Small intestine (tissue), 7 donors: Measurements from ENCODE around the gene ZNF136. TPM values are rescaled to one million over a fixed set of nuclear protein-coding genes. Genes with fewer than 3 reads are reported as not detected.

Experiments used
- DNase-seq, 2 donors: peaks; one replicate each; pipeline versions ENCODE4 v3.0.0 to v3.0.0-alpha.2; 2013
- FAIRE-seq: peaks from 2 replicates; lab custom pipeline; 2012; peaks lifted over from hg19 to GRCh38; lab: Jason Lieb, UNC
- H3K27ac ChIP-seq, 3 donors: one replicate each; pipeline ENCODE4 v1.5.1; 2013; ENCODE audit warnings: low read length in 2 of 3, mild to moderate bottlenecking in 2 of 3, control low read depth in 1 of 3, inconsistent platforms in 1 of 3, low read depth in 1 of 3, moderate library complexity in 1 of 3
- H3K27me3 ChIP-seq, 3 donors: one replicate each; pipeline ENCODE4 v1.6.1; 2013; ENCODE audit warnings: low read length in 3 of 3, inconsistent platforms in 1 of 3; ENCODE audit not compliant: control insufficient read depth in 3 of 3, insufficient read depth in 3 of 3
- H3K36me3 ChIP-seq, 3 donors: one replicate each; pipeline ENCODE4 v1.6.1; 2013; ENCODE audit warnings: low read length in 3 of 3, inconsistent platforms in 1 of 3, low read depth in 1 of 3, mild to moderate bottlenecking in 1 of 3, moderate library complexity in 1 of 3; ENCODE audit not compliant: control insufficient read depth in 3 of 3, insufficient read depth in 2 of 3
- H3K4me1 ChIP-seq, 3 donors: one replicate each; pipeline ENCODE4 v1.6.1; 2013; ENCODE audit warnings: low read length in 2 of 3, inconsistent platforms in 1 of 3, low read depth in 1 of 3, mild to moderate bottlenecking in 1 of 3, moderate library complexity in 1 of 3; ENCODE audit not compliant: control insufficient read depth in 3 of 3, insufficient read depth in 2 of 3
- H3K4me3 ChIP-seq, 3 donors: one replicate each; pipeline ENCODE4 v1.5.1; 2013; ENCODE audit warnings: low read length in 3 of 3, control low read depth in 1 of 3, inconsistent platforms in 1 of 3, low read depth in 1 of 3, mild to moderate bottlenecking in 1 of 3, moderate library complexity in 1 of 3
- H3K9me3 ChIP-seq, 2 donors: one replicate each; pipeline ENCODE4 v1.6.1; 2013; ENCODE audit warnings: low read depth in 1 of 2, low read length in 1 of 2; ENCODE audit not compliant: control insufficient read depth in 2 of 2, insufficient read depth in 1 of 2
- WGBS, 3 donors: extraction: QIAGEN DNeasy Blood & Tissue Kit; methylation state at CpG; one replicate each; pipeline ENCODE4 v1.1.7; 2013; 5-methylcytosine and 5-hydroxymethylcytosine counted together
- polyA plus RNA-seq, 4 donors: library from polyadenylated mRNA; stranded (reverse) in 3 of 4; unstranded in 1 of 4; fragments of 200-250 nt in 3 of 4; fragments of 120-200 nt in 1 of 4; gene quantifications; one replicate each; pipeline versions ENCODE4 v1.2.1 to v1.2.3, GENCODE V29; 2013
- donor health status: healthy with polysubstance abuse.
- donor health status: control.
- donor health status: control.
- donor health status: Bipolar disorder and iron deficiency.
- donor health status: healthy.

ZNF136 gene
- polyA plus RNA-seq, 4 donors, result 2.7 to 11.1 (median 3.2) TPM

DNA sequence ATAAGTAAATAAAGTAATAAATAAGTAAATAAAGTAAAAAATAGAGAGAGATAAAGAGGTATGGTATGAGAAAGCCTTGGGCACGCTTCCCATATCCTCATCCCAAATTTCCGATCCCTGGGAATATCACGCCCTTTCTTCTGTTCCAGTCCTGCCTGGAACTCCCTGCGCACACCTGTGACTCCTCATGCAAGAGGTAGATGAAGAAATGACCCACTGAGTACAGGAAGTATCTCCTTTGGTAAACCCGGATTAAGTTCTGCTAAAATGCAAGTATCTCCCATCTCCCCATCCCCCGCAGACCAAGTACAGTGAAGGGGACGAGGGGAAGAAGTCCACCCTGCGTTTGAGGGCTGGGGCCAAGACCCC, 399 bp upstream of the ZNF136 start:
- Histone ChIP-seq H3K4me1 (peaks cover 2 to 7% (median 5%) of the 10 kb centered on the region in 3 donors), H3K27me3 (no peaks in the 10 kb centered on the region), H3K4me3 (peak overlapping the region in 2 of 3 donors; percentile 72 to 99), H3K27ac (peak overlapping the region; percentile 16 to 95 (median 49)), H3K36me3 (peaks cover 0 to 2% (median 0%) of the 10 kb centered on the region in 3 donors), H3K9me3 (no peaks in the 10 kb centered on the region)
- DNase-seq (no peak), FAIRE-seq (no peak)
- 14 to 15% (median 14%) methylated on average over 8 of the region's 8 CpGs for WGBS, 3 donors

DNA sequence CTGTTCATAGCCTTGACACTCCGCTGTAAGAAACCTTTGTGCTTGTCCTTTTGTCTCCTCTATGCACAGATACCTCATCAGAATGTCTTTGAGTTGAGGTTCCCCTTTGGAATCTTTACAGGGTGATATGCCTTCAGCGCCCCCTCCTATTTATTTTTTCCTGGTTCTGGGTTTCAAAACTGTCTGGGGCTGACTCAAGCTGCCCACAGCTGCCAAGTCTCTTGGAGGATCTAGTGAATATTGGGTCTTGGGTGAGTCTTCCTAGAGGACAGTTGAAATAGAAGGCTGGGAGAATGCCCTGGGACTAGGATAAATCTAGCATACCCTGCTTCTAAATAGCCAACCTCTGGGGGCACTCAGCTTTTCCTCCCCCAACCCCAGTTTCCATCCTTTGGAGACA, 930 bp downstream of the ZNF136 start:
- Histone ChIP-seq H3K9me3 (no peaks in the 10 kb centered on the region), H3K27ac (peak overlapping the region; percentile 95 to 99 (median 95)), H3K4me1 (peaks cover 2 to 7% (median 5%) of the 10 kb centered on the region in 3 donors), H3K27me3 (no peaks in the 10 kb centered on the region), H3K4me3 (peak overlapping the region in 2 of 3 donors; percentile 72 to 99), H3K36me3 (peaks cover 0 to 2% (median 0%) of the 10 kb centered on the region in 3 donors)
- 7 to 12% (median 7%) methylated on average over 2 of the region's 2 CpGs for WGBS, 3 donors
- DNase-seq (no peak), FAIRE-seq (no peak)

DNA sequence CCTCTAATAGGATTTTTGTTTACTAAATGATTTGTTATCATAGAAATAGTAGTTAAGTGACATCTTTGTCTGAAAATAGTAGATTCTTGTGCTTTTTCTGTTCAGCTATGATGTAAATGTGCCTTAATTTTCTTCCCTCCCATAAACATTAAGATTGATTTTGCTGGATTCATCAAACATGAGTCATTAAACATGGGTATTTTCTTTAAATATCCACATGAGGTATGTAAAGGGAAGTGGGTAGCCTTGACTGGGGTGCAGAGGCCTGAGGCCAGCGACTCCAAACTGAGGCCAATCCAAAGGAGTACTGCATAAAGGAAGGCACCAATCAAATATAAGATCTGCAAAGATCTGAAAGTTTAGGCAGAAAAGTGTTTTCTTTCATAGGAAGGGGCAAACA, 3.7 kb downstream of the ZNF136 start:
- peaks cover 2 to 7% (median 5%) of the 10 kb centered on the region in 3 donors for H3K4me1 ChIP-seq
- WGBS, 3 donors, result 78 to 92% (median 89%) methylated on average over 1 of the region's 1 CpG
- DNase-seq, result no peak
- no peak for FAIRE-seq
- H3K36me3 ChIP-seq, result peaks cover 0 to 6% (median 4%) of the 10 kb centered on the region in 3 donors
- no peak overlapping the region for H3K4me3 ChIP-seq
- H3K9me3 ChIP-seq, result no peaks in the 10 kb centered on the region
- no peaks in the 10 kb centered on the region for H3K27me3 ChIP-seq
- no peak overlapping the region for H3K27ac ChIP-seq

DNA sequence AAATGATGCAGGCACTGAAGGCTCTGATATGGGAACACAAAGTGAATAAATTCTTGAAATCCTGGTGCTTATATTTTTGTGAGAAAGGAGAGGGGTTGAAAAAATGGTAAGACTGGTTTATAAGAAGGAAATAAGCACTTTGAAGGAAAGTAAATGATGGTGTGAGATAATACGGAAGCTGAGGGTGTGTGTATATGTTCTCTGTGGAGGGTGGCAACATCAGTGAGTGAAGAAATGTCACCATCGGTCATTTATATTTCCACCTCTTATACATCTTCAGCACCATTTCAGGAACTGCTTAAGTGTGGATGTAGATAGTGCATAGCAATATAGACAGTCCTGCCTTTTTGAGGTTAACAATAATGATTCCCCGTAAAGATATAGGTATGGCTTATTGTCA, 17.5 kb downstream of the ZNF136 start:
- Histone ChIP-seq H3K4me3 (no peak overlapping the region), H3K4me1 (no peaks in the 10 kb centered on the region), H3K27ac (no peak overlapping the region), H3K27me3 (no peaks in the 10 kb centered on the region), H3K9me3 (peaks cover 2 to 56% of the 10 kb centered on the region in 2 donors), H3K36me3 (peaks cover 0 to 25% (median 3%) of the 10 kb centered on the region in 3 donors)
- 92 to 99% (median 98%) methylated on average over 3 of the region's 3 CpGs for WGBS, 3 donors
- no peak for DNase-seq
- no peak for FAIRE-seq

DNA sequence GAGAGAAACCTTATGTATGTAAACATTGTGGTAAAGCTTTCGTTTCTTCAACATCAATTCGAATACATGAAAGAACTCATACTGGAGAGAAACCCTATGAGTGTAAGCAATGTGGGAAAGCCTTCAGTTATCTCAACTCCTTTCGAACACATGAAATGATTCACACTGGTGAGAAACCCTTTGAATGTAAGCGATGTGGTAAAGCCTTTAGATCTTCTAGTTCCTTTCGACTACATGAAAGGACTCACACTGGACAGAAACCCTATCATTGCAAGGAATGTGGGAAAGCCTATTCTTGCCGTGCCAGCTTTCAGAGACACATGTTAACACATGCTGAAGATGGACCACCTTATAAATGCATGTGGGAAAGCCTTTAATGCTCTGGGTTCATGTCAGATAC, 24.7 kb downstream of the ZNF136 start:
- Histone ChIP-seq H3K27ac (no peak overlapping the region), H3K4me3 (no peak overlapping the region), H3K4me1 (no peaks in the 10 kb centered on the region), H3K36me3 (peaks cover 20 to 36% (median 26%) of the 10 kb centered on the region in 3 donors), H3K9me3 (peaks cover 5 to 60% of the 10 kb centered on the region in 2 donors), H3K27me3 (no peaks in the 10 kb centered on the region)
- DNase-seq (no peak), FAIRE-seq (no peak)
- 96 to 99% (median 97%) methylated on average over 6 of the region's 6 CpGs for WGBS, 3 donors

DNA sequence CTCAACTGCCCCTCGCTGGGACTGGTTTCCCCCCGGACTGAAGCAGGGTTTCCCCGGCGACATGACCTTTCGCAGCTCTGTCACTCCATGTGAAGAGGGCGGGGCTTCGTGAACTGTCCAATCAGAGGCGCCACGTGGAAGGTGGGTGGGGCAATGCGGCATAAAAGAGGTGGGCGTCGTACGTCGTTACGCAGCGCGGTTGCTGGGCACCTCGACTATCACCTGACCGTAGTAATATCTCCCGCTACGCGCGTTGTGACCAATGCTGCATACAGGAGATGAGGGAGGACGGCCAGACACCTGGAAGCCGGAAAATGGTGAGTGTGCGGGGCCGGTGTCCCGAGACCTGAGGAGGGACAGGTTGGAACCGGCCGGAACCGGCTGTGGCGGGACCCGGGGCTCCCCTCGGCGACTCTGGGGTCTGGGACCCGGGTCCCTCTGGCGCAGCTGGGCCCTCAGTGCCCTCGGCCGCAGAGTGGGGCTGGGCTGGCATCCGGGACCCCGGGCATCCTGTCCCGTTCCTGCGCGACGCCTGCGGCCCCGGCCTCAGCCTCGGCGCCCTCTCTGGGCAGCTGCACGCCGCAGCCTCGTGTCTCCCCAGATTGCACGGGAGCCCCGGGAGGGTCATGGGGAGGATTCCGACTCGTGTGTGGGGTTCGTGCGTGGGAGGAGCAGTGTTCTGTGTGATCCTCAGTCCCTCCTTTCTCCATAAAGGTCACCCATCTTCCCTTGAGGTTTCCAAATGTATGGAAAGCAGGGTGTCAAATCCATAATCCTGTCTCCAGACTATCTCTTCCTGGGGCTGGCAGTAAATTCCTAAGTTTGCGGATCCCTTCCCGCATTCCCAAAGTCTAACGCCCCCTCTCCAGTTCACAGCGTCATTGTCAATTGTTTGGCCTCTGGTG, 32.2 kb downstream of the ZNF136 start:
- Histone ChIP-seq H3K27ac (peak overlapping the region in 2 of 3 donors; percentile 57 to 90), H3K4me1 (peaks cover 0 to 4% (median 0%) of the 10 kb centered on the region in 3 donors), H3K36me3 (peaks cover 0 to 5% (median 4%) of the 10 kb centered on the region in 3 donors), H3K4me3 (peak overlapping the region; percentile 43 to 81 (median 62)), H3K27me3 (no peaks in the 10 kb centered on the region), H3K9me3 (peaks cover 1 to 25% of the 10 kb centered on the region in 2 donors)
- 3 to 15% (median 5%) methylated on average over 57 to 62 of the region's 62 CpGs for WGBS, 3 donors
- DNase-seq (peak; percentile 74 to 96), FAIRE-seq (no peak)

DNA sequence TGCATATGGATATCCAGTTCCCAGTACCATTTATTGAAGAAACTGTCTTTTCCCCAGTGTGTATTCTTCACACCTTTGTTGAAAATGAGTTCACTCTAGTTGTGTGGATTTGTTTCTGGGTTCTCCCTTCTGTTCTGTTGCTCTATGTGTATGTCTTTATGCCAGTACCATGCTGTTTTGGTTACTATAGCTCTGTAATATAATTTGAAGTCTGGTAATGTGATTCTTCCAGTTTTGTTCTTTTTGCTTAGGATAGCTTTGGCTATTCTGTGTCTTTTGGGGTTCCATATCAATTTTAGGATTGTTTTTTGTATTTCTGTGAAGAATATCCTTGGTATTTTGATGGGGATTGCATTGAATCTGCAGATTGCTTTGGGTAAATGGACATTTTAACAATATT, 35.2 kb downstream of the ZNF136 start:
- peaks cover 0 to 4% (median 0%) of the 10 kb centered on the region in 3 donors for H3K4me1 ChIP-seq
- FAIRE-seq, result no peak
- no peak for DNase-seq

DNA sequence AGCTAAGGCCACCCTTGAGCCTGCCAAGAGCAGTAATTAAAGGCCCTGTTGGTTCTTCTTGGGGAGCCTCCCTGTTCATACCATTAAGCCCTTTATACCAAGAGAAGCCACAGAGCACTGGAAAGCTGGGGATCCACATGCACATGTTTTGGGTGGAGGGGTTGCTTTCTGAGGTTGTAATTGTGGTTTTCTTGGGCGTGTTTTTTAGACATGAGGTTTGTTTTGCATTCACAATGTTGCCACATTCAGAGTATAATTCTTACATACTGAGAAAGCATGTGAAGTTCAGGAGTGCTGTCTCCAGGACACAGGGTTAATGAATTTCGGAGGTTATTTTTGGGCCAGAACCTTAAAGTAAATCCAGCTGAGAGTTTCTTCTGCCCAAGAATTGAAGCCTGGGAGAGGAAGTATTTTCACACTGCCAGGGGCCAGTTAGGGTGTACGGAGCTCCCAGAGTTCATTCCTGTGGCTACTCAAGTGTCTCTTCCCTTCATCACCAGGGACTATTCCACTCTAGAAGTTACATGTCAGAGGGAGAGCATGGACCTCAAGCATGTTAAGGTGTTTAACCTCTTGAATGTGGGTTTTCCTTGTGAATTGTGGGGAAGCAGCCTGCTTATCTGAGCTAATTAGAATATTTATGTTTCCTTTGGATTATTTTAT, 37.0 kb downstream of the ZNF136 start:
- FAIRE-seq (no peak), DNase-seq (no peak)
- H3K9me3 ChIP-seq, result peaks cover 0 to 11% of the 10 kb centered on the region in 2 donors
- H3K4me3 ChIP-seq, result no peak overlapping the region
- WGBS, 3 donors, result 72 to 86% (median 80%) methylated on average over 3 of the region's 3 CpGs
- H3K36me3 ChIP-seq, result no peaks in the 10 kb centered on the region
- no peaks in the 10 kb centered on the region for H3K27me3 ChIP-seq
- H3K27ac ChIP-seq, result no peak overlapping the region
- peaks cover 0 to 4% (median 0%) of the 10 kb centered on the region in 3 donors for H3K4me1 ChIP-seq

More for the DNA sequence above, 35.2 kb downstream of the ZNF136 start:
- Histone ChIP-seq H3K9me3 (peaks cover 0 to 10% of the 10 kb centered on the region in 2 donors), H3K27ac (no peak overlapping the region), H3K36me3 (no peaks in the 10 kb centered on the region), H3K4me3 (no peak overlapping the region), H3K27me3 (no peaks in the 10 kb centered on the region)
